Tibial artery (tissue), 4 donors: ENCODE results near the gene SURF6.

Experiments used
- DNase-seq, 2 donors: peaks; one replicate each; pipeline ENCODE4 v3.0.0-alpha.2; 2019
- H3K27ac ChIP-seq, 2 donors: fragments of 200-600 bp; sonication (generic) in 1 of 2; 1 replicate in 1 of 2; 2 replicates in 1 of 2; pipeline ENCODE4 v1.5.1; 2018 to 2019; ENCODE audit warnings: mild to moderate bottlenecking in 1 of 2
- H3K27me3 ChIP-seq, 2 donors: fragments of 200-600 bp; sonication (generic) in 1 of 2; one replicate each; pipeline versions ENCODE4 v1.5.1 to v1.6.0; 2016 to 2019
- H3K36me3 ChIP-seq, 3 donors: fragments of 200-600 bp; sonication (generic) in 2 of 3; one replicate each; pipeline ENCODE4 v1.5.1; 2016 to 2019; ENCODE audit warnings: mild to moderate bottlenecking in 2 of 3
- H3K4me1 ChIP-seq, 4 donors: fragments of 200-600 bp; sonication (generic) in 2 of 4; 1 replicate in 3 of 4; 2 replicates in 1 of 4; pipeline ENCODE4 v1.5.1; 2016 to 2019
- H3K4me3 ChIP-seq, 2 donors: fragments of 200-600 bp; sonication (generic) in 1 of 2; 1 replicate in 1 of 2; 2 replicates in 1 of 2; pipeline ENCODE4 v1.5.1; 2018 to 2019; ENCODE audit warnings: mild to moderate bottlenecking in 2 of 2
- H3K9me3 ChIP-seq, 3 donors: fragments of 200-600 bp; sonication (generic) in 1 of 3; one replicate each; pipeline ENCODE4 v1.5.1; 2016 to 2019
- CTCF ChIP-seq, 2 experiments: fragments of 200-600 bp in 1 of 2; fragments of 450-650 bp in 1 of 2; IDR thresholded peaks; one replicate each; pipeline ENCODE4 v1.5.1; 2017 to 2019; ENCODE audit warnings: antibody characterized with exemption in 2 of 2, mild to moderate bottlenecking in 1 of 2, moderate library complexity in 1 of 2
- intact Hi-C: fragments of 100-400 bp; cut with DNase I; formaldehyde crosslinking; loops from one replicate; pipeline ENCODE4 v1.15.0; 2023; ENCODE audit warnings: low total_unique reads

The SURF6 gene

GRCh38 chr9:133353548-133353947 is 17.6 kb upstream of the SURF6 start:
- intact Hi-C loops, result no loop called here
- Histone ChIP-seq H3K27ac (no peak overlapping the region), H3K4me1 (peaks cover 0 to 51% (median 36%) of the 10 kb centered on the region in 4 donors), H3K4me3 (no peak overlapping the region), H3K36me3 (peaks cover 36 to 54% (median 37%) of the 10 kb centered on the region in 3 donors), H3K9me3 (no peaks in the 10 kb centered on the region), H3K27me3 (no peaks in the 10 kb centered on the region)
- no peak for DNase-seq
- no peak for TF ChIP-seq CTCF (IDR thresholded peaks at IDR 0.05)

GRCh38 chr9:133352635-133353340 is 16.8 kb upstream of the SURF6 start:
- DNase-seq, result no peak
- TF ChIP-seq CTCF (IDR thresholded peaks at IDR 0.05), result no peak
- no peaks in the 10 kb centered on the region for H3K27me3 ChIP-seq
- H3K27ac ChIP-seq, result no peak overlapping the region
- peaks cover 36 to 52% (median 37%) of the 10 kb centered on the region in 3 donors for H3K36me3 ChIP-seq
- no peak overlapping the region for H3K4me3 ChIP-seq
- no peaks in the 10 kb centered on the region for H3K9me3 ChIP-seq
- intact Hi-C loops, result no loop called here
- H3K4me1 ChIP-seq, result peaks cover 0 to 45% (median 35%) of the 10 kb centered on the region in 4 donors

- no peak for DNase-seq
- no peaks in the 10 kb centered on the region for H3K27me3 ChIP-seq
- no peak overlapping the region for H3K4me3 ChIP-seq
- no peak for TF ChIP-seq CTCF (IDR thresholded peaks at IDR 0.05)
- intact Hi-C loops, result no loop called here
- H3K27ac ChIP-seq, result no peak overlapping the region
- peaks cover 36 to 51% (median 37%) of the 10 kb centered on the region in 3 donors for H3K36me3 ChIP-seq
- no peaks in the 10 kb centered on the region for H3K9me3 ChIP-seq
- H3K4me1 ChIP-seq, result peaks cover 0 to 40% (median 29%) of the 10 kb centered on the region in 4 donors
Observed at GRCh38 chr9:133351908-133352634, 16.1 kb upstream of the SURF6 start.

GRCh38 chr9:133351526-133351907 is 15.5 kb upstream of the SURF6 start:
- Histone ChIP-seq H3K27ac (no peak overlapping the region), H3K27me3 (no peaks in the 10 kb centered on the region), H3K9me3 (no peaks in the 10 kb centered on the region), H3K4me1 (peaks cover 0 to 41% (median 30%) of the 10 kb centered on the region in 4 donors), H3K36me3 (peaks cover 36 to 51% (median 37%) of the 10 kb centered on the region in 3 donors), H3K4me3 (no peak overlapping the region)
- no peak for DNase-seq
- intact Hi-C loops, result no loop called here
- no peak for TF ChIP-seq CTCF (IDR thresholded peaks at IDR 0.05)

- Histone ChIP-seq H3K27ac (no peak overlapping the region), H3K9me3 (no peaks in the 10 kb centered on the region), H3K4me1 (peaks cover 0 to 40% (median 29%) of the 10 kb centered on the region in 4 donors), H3K4me3 (no peak overlapping the region), H3K36me3 (peaks cover 43 to 60% (median 46%) of the 10 kb centered on the region in 3 donors), H3K27me3 (no peaks in the 10 kb centered on the region)
- DNase-seq, result no peak
- no peak for TF ChIP-seq CTCF (IDR thresholded peaks at IDR 0.05)
- intact Hi-C loops, result no loop called here
Observed at GRCh38 chr9:133349965-133350616, 14.1 kb upstream of the SURF6 start.
